Thyroid gland (tissue), 4 donors: ENCODE measurements around the gene TMTC4.

Source experiments
- CTCF ChIP-seq, 6 experiments: fragments of 200-600 bp in 3 of 6; fragments of 450-650 bp in 3 of 6; sonication (generic) in 3 of 6; IDR thresholded peaks; one replicate each; pipeline ENCODE4 v1.5.1; 2016 to 2019; ENCODE audit warnings: antibody characterized with exemption in 6 of 6, mild to moderate bottlenecking in 2 of 6, inconsistent platforms in 1 of 6, moderate library complexity in 1 of 6
- POLR2A ChIP-seq, 2 donors: fragments of 450-650 bp; IDR thresholded peaks; one replicate each; pipeline ENCODE4 v1.6.1; 2017; ENCODE audit warnings: antibody characterized with exemption in 2 of 2, mild to moderate bottlenecking in 2 of 2, moderate library complexity in 1 of 2

- TF ChIP-seq CTCF (IDR thresholded peaks at IDR 0.05): no peak
- TF ChIP-seq POLR2A (IDR thresholded peaks at IDR 0.05): no peak
These were observed 12.0 kb downstream of the TMTC4 start for GRCh38 chr13:100662468-100663211.
